Trophoblast cell (in vitro differentiated cells and primary cell): ENCODE measurements around the gene MYO5C.

Experiments used
- DNase-seq, 2 donors: peaks; one replicate each; pipeline ENCODE4 v3.0.0-alpha.2; 2016
- H2AFZ ChIP-seq: 2 replicates; pipeline ENCODE4 v1.6.1; 2013; ENCODE audit warnings: low read length, moderate library complexity, mild to moderate bottlenecking; ENCODE audit not compliant: insufficient read depth, poor library complexity
- H2AK5ac ChIP-seq: 2 replicates; pipeline ENCODE4 v1.6.1; 2013; ENCODE audit warnings: mild to moderate bottlenecking, low read length
- H2BK120ac ChIP-seq: 2 replicates; pipeline ENCODE4 v1.6.1; 2013; ENCODE audit warnings: low read length, mild to moderate bottlenecking, moderate library complexity; ENCODE audit not compliant: insufficient read depth, poor library complexity
- H2BK12ac ChIP-seq: 2 replicates; pipeline ENCODE4 v1.6.1; 2013; ENCODE audit warnings: mild to moderate bottlenecking, low read length, moderate library complexity
- H2BK5ac ChIP-seq: 2 replicates; pipeline ENCODE4 v1.6.1; 2013; ENCODE audit warnings: low read length, low read depth, moderate library complexity, mild to moderate bottlenecking; ENCODE audit not compliant: poor library complexity
- H3K14ac ChIP-seq: 2 replicates; pipeline ENCODE4 v1.6.1; 2013; ENCODE audit warnings: mild to moderate bottlenecking, low read length
- H3K18ac ChIP-seq: 2 replicates; pipeline ENCODE4 v1.6.1; 2013; ENCODE audit warnings: mild to moderate bottlenecking, low read length
- H3K23ac ChIP-seq: 2 replicates; pipeline ENCODE4 v1.6.1; 2013; ENCODE audit warnings: low read length
- H3K27ac ChIP-seq: 2 replicates; pipeline ENCODE4 v1.5.1; 2013; ENCODE audit warnings: low read depth, mild to moderate bottlenecking, inconsistent platforms, low read length, moderate library complexity
- H3K27me3 ChIP-seq: 2 replicates; pipeline ENCODE4 v1.6.1; 2013; ENCODE audit warnings: inconsistent platforms, mild to moderate bottlenecking, low read length, moderate library complexity; ENCODE audit not compliant: insufficient read depth
- H3K36me3 ChIP-seq, 2 experiments: 1 replicate in 1 of 2; 2 replicates in 1 of 2; pipeline ENCODE4 v1.6.1; 2013; ENCODE audit warnings: low read length in 2 of 2, mild to moderate bottlenecking in 2 of 2, moderate library complexity in 1 of 2; ENCODE audit not compliant: insufficient read depth in 2 of 2, control insufficient read depth in 1 of 2
- H3K4ac ChIP-seq: 2 replicates; pipeline ENCODE4 v1.6.1; 2013; ENCODE audit warnings: low read depth, mild to moderate bottlenecking, low read length, moderate library complexity
- H3K4me1 ChIP-seq, 2 experiments: 1 replicate in 1 of 2; 2 replicates in 1 of 2; pipeline ENCODE4 v1.6.1; 2013; ENCODE audit warnings: low read length in 2 of 2, mild to moderate bottlenecking in 2 of 2, moderate library complexity in 1 of 2; ENCODE audit not compliant: insufficient read depth in 2 of 2, control insufficient read depth in 1 of 2
- H3K4me2 ChIP-seq: 2 replicates; pipeline ENCODE4 v1.6.1; 2013; ENCODE audit warnings: inconsistent platforms, mild to moderate bottlenecking, low read length, moderate library complexity
- H3K4me3 ChIP-seq: 2 replicates; pipeline ENCODE4 v1.5.1; 2013; ENCODE audit warnings: mild to moderate bottlenecking, low read depth, low read length, inconsistent platforms
- H3K79me1 ChIP-seq: one replicate; pipeline ENCODE4 v1.6.1; 2013; ENCODE audit warnings: low read length
- H3K79me2 ChIP-seq: 2 replicates; pipeline ENCODE4 v1.6.1; 2013; ENCODE audit warnings: low read length, mild to moderate bottlenecking; ENCODE audit not compliant: control insufficient read depth, insufficient read depth, poor library complexity
- H3K9ac ChIP-seq: 2 replicates; pipeline ENCODE4 v1.6.1; 2013; ENCODE audit warnings: mild to moderate bottlenecking, low read length
- H3K9me3 ChIP-seq: 2 replicates; pipeline ENCODE4 v1.6.1; 2013; ENCODE audit warnings: low read depth, mild to moderate bottlenecking, control low read depth, inconsistent platforms, low read length; ENCODE audit not compliant: insufficient read depth
- H4K12ac ChIP-seq: 2 replicates; pipeline ENCODE4 v1.6.1; 2013; ENCODE audit warnings: low read depth, mild to moderate bottlenecking, low read length, moderate library complexity
- H4K8ac ChIP-seq: 2 replicates; pipeline ENCODE4 v1.6.1; 2013; ENCODE audit warnings: low read depth, mild to moderate bottlenecking, low read length, moderate library complexity
- H4K91ac ChIP-seq: one replicate; pipeline ENCODE4 v1.6.1; 2013; ENCODE audit warnings: low read depth, mild to moderate bottlenecking, low read length, moderate library complexity
- WGBS: extraction: QIAGEN DNeasy Blood & Tissue Kit; methylation state at CpG from one replicate; pipeline ENCODE4 v1.1.7; 2013; ENCODE audit warnings: missing lambda C conversion rate; ENCODE audit not compliant: insufficient read length, insufficient coverage; ENCODE audit errors: extremely low coverage; 5-methylcytosine and 5-hydroxymethylcytosine counted together

MYO5C gene

DNA sequence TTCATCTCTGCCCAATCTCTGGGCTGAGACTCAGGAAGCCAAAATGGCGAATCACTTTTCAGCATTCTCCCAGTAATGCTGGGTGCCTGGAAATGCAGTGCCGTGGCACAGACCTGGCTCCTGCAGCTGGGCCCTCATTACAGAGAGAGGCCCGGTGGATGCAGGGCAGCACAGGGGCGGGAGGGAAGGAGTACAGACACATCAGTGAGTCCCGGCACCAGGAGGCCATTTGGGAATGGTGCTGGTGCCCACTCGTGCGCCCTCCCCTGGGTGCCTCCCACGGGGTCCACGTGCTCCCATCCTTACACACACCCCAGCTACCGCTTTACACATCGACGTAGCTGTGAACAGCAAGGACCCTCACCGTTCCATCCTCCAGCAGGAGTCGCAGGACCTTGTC, 13.2 kb downstream of the MYO5C start:
- Histone ChIP-seq H4K8ac (no peak overlapping the region), H3K23ac (no peak overlapping the region), H3K79me2 (no peaks in the 10 kb centered on the region), H3K27ac (no peak overlapping the region), H2BK12ac (no peak overlapping the region), H2BK120ac (no peak overlapping the region), H3K9me3 (peaks cover 3% of the 10 kb centered on the region), H3K27me3 (no peaks in the 10 kb centered on the region), H3K4me1 (peaks cover 4 to 5% of the 10 kb centered on the region in 2 experiments), H3K4ac (no peak overlapping the region), H2AK5ac (no peak overlapping the region), H2AFZ (no peak overlapping the region), H2BK5ac (no peak overlapping the region), H3K79me1 (no peaks in the 10 kb centered on the region), H3K9ac (no peak overlapping the region), H4K12ac (no peak overlapping the region), H3K18ac (no peak overlapping the region), H3K4me3 (no peak overlapping the region), H3K4me2 (no peak overlapping the region), H3K36me3 (peaks cover 0 to 2% of the 10 kb centered on the region in 2 experiments), H4K91ac (no peak overlapping the region), H3K14ac (no peak overlapping the region)
- no peak for DNase-seq
- WGBS: no CpG with 5 or more reads among the region's 14 CpGs

DNA sequence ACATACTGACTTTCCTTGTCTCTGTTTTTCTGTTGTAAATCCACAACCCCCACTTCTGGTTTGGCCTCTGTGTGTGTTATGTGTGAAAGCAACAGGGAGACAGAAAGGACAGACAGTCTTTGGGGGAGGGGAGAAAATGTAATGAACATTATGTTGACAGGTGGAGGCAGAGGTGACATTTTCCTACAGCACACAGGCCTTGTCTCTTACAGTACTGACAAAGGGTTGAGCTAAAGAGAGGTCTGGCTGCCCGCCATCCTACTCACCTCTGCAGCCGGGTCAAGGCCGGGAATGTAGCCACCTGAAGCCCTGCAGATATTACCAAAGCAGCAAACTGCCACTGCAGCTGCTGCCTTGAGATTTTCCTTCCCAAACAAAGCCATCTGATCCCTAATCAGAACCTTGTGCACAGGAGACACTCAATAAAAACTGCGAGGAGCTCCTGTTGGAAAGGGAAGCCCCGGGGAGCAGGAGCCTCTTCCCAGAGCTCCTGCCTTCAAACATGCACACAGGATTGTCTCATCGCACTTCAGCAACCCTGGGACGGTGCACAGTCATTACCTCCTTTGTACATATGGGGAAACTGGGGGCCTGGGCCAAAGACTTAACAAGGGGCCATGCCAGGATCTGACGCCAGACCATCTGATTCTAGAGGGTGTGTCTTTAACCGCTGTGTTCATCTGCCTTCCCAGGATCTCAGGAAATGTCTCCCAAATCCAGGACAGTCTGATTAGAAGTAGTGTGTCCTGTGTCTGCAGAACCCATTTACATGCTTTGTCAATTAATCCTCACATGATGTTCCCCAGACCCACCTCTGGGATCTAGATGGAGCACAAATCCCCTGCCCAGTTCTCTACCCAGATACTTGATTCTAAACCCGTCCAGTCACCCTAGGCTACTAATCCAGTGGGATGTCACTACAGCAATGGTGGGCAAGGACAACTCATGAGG, 14.2 kb downstream of the MYO5C start:
- Histone ChIP-seq H3K79me1 (no peaks in the 10 kb centered on the region), H3K14ac (no peak overlapping the region), H2AFZ (no peak overlapping the region), H3K4me3 (no peak overlapping the region), H3K27me3 (no peaks in the 10 kb centered on the region), H2BK5ac (no peak overlapping the region), H2BK120ac (no peak overlapping the region), H4K8ac (no peak overlapping the region), H3K4me1 (peaks cover 4 to 5% of the 10 kb centered on the region in 2 experiments), H3K18ac (no peak overlapping the region), H3K4ac (no peak overlapping the region), H2BK12ac (no peak overlapping the region), H3K23ac (no peak overlapping the region), H3K79me2 (no peaks in the 10 kb centered on the region), H3K9me3 (peaks cover 3% of the 10 kb centered on the region), H3K36me3 (peaks cover 0 to 2% of the 10 kb centered on the region in 2 experiments), H3K9ac (no peak overlapping the region), H2AK5ac (no peak overlapping the region), H3K27ac (no peak overlapping the region), H3K4me2 (no peak overlapping the region), H4K12ac (no peak overlapping the region), H4K91ac (no peak overlapping the region)
- no peak for DNase-seq
- no CpG with 5 or more reads among the region's 10 CpGs for WGBS

DNA sequence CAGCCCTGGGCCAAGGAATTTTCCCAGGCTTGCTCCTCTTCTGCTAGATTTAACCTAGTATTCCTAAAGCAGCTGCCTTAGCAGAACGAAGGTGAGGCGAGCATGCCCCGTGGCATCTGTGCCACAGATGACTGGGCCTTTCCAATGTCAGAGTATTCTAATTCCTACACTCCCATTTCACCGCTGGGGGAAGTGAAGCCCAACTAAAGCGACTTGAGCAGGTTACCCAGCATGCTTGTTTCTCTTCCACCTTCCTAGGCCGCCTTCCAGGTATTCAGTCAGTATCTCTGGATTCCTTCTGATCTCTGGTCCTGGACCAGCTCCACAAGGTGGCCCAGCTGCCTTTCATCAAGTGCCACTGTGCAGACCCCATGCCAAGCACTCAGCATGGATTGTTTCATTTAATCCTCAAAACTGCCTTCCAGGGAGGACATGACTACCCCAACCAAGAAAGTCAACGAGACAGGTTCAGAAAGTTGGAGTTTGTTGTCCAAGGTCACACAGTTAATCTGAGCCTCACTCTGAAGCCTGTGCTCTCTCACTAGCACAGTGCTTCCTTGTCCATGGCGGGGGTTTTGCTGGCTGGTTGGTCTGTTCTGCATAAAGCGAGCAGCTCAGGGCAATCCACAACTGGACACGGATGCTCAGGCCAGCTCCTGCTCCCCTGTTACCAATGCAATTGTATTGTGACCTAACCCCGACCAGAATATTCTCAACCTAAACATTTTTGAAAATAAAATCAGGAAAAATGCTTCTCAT, 15.1 kb downstream of the MYO5C start:
- Histone ChIP-seq H3K14ac (no peak overlapping the region), H3K9ac (no peak overlapping the region), H3K4me1 (peaks cover 4 to 5% of the 10 kb centered on the region in 2 experiments), H3K79me2 (no peaks in the 10 kb centered on the region), H3K36me3 (peaks cover 0 to under 1% of the 10 kb centered on the region in 2 experiments), H3K4me2 (no peak overlapping the region), H2BK120ac (no peak overlapping the region), H4K91ac (no peak overlapping the region), H2AFZ (no peak overlapping the region), H3K23ac (no peak overlapping the region), H2BK12ac (no peak overlapping the region), H2AK5ac (no peak overlapping the region), H3K9me3 (peaks cover 2% of the 10 kb centered on the region), H3K27me3 (no peaks in the 10 kb centered on the region), H3K4me3 (no peak overlapping the region), H4K12ac (no peak overlapping the region), H3K4ac (no peak overlapping the region), H3K79me1 (no peaks in the 10 kb centered on the region), H3K27ac (no peak overlapping the region), H3K18ac (no peak overlapping the region), H2BK5ac (no peak overlapping the region), H4K8ac (no peak overlapping the region)
- DNase-seq: no peak
- WGBS: no CpG with 5 or more reads among the region's 11 CpGs

DNA sequence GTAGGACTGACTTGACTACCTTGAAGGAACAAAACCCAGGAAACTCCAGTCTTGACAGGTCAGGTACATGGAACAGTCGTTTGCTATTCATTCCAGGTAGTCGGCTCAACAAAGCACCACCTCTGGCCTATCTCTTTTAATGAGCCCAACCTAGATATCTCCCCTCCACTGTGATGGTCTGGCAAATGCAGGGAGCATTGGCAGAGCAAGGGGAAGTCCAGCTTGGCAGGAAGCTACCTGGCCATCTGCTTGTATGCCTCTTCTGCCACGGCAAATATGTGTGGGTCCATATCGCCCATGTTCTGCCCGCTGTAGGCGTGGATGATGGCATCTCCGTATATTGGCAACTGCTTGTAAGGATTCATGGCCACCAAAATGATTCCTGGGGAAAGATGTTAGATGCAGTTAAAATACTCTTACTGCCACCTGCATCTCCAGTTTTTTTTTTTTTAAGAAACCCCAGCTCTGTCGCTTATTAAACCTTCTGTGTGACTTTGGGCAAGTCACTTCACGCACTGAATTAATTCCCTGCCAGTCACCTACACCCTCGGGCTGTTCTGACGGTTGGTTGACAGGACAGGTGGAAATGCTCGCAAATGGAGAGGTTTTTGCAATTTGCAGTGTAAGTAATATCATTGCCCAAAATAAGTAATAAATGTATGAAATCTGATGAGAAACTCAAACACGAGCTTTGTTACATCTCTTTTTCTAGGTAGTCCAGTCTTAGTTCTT, 16.8 kb downstream of the MYO5C start:
- Histone ChIP-seq H2BK5ac (no peak overlapping the region), H3K4me3 (no peak overlapping the region), H2AK5ac (no peak overlapping the region), H3K4me2 (no peak overlapping the region), H3K23ac (no peak overlapping the region), H4K91ac (no peak overlapping the region), H3K14ac (no peak overlapping the region), H2BK12ac (no peak overlapping the region), H3K27me3 (no peaks in the 10 kb centered on the region), H3K79me2 (no peaks in the 10 kb centered on the region), H4K8ac (no peak overlapping the region), H3K36me3 (no peaks in the 10 kb centered on the region), H3K18ac (no peak overlapping the region), H3K9me3 (no peaks in the 10 kb centered on the region), H2BK120ac (no peak overlapping the region), H3K27ac (no peak overlapping the region), H3K4me1 (peaks cover 4 to 5% of the 10 kb centered on the region in 2 experiments), H3K9ac (no peak overlapping the region), H3K4ac (no peak overlapping the region), H4K12ac (no peak overlapping the region), H2AFZ (no peak overlapping the region), H3K79me1 (no peaks in the 10 kb centered on the region)
- WGBS: no CpG with 5 or more reads among the region's 13 CpGs
- DNase-seq: no peak
